Stimulated activated CD4-positive, alpha-beta T cell treated with anti-CD3 and anti-CD28 coated beads, TNF-alpha, amount 100 ng/mL, for 24 hours (primary cell): ENCODE results near the gene IL11RA.
"Not testable (repeated sequence)": the region's sequence is repeated elsewhere in the genome, so short reads cannot be mapped to it uniquely, and the experiment has no call there.

Source experiments
- DNase-seq, 3 experiments: peaks; one replicate each; pipeline ENCODE4 v3.0.0-alpha.2; 2020; ENCODE audit warnings: low read depth in 3 of 3

IL11RA gene

DNA sequence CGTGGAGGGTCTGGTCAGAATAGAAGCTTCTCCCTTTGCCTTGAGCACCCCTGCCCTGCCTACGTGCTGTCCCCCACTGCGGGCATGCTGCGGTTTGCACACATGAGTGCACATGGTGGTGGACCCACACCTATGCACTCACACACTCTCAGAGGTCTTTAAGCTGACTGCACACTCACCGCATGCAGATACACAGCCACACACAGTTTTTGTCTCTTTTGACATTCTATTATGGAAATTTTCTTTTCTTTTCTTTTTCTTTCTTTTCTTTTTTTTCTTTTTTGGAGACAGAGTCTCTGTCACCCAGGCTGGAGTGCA lies 22.5 kb upstream of the IL11RA start:
- no peak for DNase-seq

DNA sequence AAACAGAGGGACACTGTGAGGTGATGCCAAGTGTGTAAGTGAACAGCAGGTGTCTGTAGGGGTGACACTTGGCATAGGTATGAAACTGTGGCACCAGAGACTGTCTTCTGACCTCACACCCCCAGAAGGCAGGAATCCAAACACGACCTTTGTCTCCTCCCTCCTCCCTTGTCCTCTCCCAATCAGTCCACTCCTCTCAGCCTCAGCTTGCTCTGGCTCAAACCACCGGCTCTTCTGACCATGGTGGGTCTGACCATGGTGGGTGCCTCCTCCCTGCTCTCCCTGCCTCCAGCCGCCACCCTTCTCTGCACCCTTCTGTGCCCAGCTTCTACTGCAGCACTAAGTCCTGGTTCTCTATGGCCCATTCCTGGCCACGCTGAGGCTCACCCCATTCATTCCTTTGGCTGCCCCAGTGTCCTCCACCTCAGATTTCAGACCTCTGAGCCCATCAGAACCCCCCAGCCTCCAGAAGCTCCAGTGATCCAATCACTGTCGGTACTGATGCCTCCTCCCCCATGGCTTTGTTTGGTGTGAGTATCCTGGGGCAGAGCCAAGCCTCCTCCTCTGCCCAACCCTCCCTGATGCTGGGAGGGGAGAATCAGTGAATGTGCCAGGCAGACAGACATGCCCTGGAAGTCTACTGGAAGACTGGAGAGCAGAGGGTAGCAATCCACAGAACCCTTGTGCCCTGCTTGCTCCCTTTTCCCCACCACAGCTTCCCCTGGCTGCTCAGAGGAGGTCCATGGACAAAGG lies 21.4 kb upstream of the IL11RA start:
- no peak for DNase-seq

DNA sequence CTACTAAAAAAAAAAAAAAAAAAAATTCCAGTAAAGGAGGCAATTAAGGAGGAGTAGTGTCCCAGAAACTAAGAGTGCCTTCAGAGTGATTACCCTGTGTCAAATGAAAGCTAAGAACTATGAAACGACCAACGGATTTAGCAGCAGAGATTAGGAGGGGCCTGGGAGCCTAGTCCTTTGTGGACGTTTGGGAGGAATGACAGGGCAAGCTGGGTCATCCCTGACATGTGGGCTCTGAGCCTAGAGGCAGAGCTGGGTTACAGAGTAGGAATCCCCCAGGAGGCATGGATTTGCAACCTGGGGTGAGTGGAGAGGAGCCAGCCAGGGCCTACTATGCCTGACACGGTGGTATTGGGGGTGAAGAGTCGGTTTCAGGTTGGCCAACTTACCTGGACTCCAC lies 18.8 kb upstream of the IL11RA start:
- no peak for DNase-seq

DNA sequence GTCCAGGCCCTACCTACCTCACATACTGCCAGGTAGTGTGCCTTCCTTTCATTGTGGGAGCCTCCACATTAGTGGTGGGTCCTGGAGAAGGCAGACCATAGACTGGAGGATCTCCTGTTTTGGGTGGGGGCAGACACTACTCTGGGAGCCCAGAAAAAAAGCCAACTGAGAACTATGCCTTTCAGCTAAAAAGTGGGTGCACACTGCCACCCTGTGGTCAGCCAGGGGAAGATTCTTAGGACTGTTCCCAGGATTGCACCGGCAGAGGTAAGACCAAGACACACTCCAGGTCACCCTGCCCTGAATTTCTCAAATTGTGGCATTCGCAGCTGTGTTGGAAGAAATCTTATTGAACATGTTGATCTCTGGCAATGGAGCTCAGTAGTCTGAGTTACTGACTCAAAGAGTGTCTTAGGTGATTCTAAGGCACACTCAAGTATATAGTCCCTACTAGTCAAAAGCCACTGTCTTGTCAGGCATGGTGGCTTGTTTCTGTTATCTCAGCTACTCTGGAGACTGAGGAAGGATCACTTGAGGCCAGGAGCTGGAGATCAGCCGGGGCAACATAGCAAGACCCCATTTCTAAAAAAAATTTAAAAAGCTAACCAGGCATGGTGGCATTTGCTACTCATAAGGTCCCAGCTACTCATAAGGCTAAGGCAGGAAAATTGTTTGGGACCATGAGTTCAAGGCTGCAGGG lies 18.0 kb upstream of the IL11RA start:
- DNase-seq: peak in 2 of 3 experiments; percentile 54 to 65

DNA sequence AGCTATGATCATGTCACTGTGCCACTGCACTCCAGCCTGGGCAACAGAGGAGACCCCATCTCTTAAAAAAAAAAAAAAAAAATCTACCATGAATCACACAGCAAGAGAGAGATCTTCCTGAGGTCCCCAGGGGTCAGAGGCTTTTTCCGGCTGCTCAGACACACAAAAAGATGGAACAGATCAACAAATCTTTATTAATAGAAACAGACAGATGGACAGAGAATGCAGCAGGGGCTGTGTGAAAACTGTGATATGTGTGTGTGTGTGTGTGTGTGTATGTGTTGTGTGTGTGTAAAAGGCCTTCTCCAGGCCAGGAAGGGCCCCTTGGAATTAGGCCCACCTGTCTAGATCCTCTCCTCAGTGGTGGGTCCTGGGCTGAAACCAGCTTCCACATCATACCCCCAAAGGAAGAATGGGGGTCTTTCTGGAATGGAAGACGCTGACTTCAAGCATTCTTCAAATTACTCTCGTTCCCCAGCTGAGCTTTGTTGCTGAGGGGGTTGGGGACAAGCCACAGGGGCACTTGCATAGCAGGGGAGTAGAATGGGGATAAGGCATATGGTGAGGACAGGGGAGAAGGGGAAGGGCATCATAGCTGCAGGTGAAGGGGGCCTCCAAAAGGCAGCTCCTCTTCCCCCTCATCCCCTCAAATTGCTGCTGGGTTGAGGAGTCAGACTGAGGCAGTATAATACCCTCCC lies 17.3 kb upstream of the IL11RA start:
- DNase-seq: no peak

DNA sequence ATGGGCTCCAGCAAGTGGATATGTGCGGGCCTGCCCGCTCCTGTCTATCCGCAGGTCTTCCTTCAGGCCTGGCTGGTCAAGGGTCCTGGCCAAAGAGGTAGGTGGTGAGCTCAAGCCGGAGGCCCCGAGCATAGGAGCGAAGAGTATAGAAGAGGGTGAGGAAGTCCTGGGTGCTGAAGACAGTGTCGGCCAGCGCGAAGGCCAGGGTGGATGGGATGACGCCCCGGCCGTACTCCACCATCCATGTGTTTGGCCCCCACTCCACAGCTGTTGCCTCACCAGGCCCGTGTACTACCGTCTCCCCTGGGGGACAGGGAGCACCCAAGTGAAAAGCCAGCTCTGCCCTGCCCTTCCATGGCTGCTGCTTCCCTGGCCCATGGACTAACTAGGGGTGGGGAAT lies 16.4 kb upstream of the IL11RA start:
- no peak for DNase-seq

DNA sequence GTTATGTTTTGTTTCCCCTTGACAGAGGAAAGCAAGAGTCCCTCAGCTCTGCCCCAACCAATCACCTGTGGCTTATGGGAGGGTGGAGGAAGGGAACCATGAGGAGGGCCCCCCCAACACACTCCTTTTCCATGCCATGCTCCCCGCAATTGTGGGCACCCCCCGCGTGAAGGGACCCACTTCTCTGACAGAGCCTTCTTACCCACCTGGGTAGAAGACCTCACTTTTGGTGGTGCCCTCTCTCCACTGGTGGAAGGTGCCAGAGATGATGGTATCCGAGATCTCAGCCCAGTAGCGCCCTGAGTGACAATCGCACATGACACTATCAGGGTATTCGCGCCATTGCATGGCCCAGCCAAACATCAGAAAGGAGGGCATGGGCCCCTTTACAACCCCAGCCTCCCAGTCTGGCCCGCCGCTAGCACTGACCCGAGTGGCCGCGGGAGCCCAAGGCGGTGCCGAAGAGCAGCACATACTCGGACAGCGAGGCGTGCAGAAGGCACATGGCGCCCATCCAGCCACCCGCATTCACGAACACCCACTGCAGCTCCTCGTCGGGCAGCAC lies 15.1 kb upstream of the IL11RA start:
- DNase-seq: no peak

DNA sequence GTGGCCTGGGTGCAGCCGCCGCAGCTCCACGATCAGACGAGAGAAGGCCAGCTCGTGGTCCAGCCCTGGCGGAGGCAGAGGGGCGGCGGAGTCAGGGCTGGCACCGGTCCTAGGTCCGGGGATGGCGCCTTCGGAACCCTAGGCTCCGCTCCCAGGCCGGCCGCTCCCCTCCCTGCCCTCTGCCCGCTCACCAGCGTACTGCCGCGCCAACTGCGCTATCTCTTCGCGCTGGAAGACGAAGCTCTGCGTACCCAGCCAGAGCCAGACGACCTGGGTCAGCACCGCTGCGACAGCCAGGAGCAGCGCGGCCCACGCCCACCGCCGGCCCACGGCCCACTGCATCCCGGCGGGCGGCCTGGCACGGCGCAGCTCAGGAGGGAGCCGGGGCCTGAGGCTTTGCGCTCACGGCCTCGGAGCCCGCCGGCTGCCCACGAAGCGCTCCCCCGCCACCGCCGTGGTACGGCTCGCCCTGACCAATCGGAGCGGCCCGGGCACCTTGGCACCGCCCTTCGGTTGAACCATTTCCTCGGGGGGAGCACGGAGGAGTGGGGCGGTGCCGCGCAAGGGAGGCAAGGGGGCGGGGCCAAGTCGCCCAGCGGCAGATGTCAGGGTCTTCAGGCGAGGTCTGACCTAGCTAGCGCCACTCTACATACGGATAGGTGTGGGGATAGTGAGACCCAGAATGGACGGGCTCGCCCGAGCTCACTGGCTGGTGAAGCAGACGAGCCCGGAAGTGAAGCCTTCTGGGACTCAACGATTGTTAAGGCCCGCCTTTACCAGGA lies 14.4 kb upstream of the IL11RA start, which contains the start of gene SIGMAR1:
SIGMAR1 (minus strand) TSS at position 432 of the 782 bp plus-strand sequence; CDS start at position 342, 90 bp downstream.
- peak; percentile 85 to 93 (median 89) for DNase-seq

GRCh38 chr9:34638138-34638445 lies 13.9 kb upstream of the IL11RA start:
- no peak for DNase-seq

DNA sequence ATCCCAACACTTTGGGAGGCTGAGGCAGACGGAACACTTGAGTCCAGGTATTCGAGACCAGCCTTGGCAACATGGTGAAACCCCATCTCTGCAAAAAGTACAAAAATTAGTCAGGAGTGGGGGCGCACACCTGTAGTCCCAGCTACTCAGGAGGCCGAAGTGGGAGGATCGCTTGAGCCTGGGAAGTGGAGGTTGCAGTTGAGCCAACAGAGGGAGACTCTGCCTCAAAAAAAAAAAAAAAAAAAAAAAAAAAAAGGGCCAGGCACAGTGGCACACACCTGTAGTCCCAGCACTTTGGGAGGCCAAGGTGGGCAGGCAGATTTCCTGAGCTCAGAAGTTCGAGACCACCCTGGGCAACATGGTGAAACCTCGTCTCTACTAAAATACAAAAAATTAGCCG lies 12.7 kb upstream of the IL11RA start:
- DNase-seq: not testable (repeated sequence)

- no peak for DNase-seq
These were observed 9.3 kb upstream of the IL11RA start for GRCh38 chr9:34642679-34643078.

DNA sequence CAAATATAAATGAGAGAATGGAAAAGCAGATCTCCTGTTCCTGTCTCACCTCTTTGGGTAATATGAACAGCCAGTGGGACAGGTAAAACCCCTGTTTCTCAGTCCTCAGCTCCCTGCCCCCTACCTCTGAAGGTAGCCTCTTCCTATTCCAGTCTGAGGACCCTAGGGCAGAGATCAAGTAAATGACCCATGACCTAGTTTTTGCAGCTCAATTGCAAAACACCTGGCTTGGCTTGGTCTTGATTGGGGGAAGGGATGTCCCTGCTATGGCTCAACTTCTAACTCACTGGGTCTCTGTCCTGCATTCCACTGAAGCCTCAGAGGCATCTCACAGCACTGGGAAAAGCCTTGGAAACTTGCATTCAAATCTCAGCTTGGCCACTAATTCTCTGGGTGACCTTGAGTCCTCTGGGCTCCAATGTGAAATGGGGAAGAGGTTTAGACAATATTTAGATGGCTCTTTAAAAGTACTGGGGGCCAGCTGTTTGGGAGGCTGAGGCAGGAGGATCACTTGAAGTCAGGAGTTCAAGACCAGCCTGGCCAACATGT lies 7.1 kb upstream of the IL11RA start:
- DNase-seq: no peak

DNA sequence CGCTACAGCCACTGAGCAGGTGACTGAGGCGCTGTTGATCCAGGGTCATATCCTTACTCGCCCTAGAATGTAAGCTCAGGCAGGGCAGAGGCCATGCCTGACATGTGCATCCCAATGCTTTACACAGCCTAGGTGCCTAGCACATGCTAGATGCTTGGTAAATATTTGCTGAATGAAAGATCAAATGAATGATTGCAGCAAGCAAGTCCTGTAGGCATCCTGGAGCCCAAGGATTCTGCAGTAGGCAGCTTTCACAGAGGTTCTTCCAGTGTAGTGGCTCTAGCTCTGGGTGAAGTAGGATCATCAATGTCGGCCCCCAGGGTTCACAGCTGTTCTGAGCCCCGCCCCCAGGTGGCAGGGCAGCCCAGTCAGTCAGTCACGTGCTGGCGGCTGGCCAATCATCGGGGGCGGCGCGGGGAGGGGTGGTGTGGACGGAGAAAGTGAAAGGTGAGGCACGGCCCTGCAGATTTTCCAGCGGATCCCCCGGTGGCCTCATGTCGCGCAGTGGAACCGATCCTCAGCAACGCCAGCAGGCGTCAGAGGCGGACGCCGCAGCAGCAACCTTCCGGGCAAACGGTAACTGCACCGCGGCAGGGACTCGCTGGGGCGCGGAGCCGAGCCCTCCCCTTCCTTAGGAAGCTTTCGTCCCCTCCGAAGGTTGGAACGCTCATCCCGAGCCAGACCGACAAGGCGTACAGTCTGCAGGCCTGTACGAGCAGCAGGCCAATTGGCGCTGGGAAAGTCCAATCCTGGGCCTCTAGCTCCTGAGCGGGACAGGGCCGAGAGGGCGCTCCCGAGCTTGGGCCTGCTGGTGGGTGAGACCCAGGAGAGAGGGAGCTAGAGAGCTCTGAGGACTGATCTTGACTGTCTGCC lies 5.5 kb upstream of the IL11RA start, which contains the start of gene GALT:
GALT (plus strand) TSS at position 465 of the 873 bp plus-strand sequence; CDS start at position 495, 30 bp downstream.
- DNase-seq: peak; percentile 93 to 99 (median 96)

- no peak for DNase-seq
These were observed 4.9 kb upstream of the IL11RA start for GRCh38 chr9:34647084-34647403.

DNA sequence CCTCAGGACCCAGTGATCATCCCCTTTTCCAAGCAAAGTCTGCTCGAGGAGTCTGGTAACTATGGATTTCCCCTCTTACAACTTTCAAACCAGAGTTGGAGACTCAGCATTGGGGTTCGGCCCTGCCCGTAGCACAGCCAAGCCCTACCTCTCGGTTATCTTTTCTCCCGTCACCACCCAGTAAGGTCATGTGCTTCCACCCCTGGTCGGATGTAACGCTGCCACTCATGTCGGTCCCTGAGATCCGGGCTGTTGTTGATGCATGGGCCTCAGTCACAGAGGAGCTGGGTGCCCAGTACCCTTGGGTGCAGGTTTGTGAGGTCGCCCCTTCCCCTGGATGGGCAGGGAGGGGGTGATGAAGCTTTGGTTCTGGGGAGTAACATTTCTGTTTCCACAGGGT lies 4.3 kb upstream of the IL11RA start:
- DNase-seq: no peak

DNA sequence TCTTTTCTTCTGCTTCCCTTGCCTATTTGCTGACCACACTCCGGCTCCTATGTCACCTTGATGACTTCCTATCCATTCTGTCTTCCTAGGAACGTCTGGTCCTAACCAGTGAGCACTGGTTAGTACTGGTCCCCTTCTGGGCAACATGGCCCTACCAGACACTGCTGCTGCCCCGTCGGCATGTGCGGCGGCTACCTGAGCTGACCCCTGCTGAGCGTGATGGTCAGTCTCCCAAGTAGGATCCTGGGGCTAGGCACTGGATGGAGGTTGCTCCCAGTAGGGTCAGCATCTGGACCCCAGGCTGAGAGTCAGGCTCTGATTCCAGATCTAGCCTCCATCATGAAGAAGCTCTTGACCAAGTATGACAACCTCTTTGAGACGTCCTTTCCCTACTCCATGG lies 3.3 kb upstream of the IL11RA start:
- DNase-seq: no peak

DNA sequence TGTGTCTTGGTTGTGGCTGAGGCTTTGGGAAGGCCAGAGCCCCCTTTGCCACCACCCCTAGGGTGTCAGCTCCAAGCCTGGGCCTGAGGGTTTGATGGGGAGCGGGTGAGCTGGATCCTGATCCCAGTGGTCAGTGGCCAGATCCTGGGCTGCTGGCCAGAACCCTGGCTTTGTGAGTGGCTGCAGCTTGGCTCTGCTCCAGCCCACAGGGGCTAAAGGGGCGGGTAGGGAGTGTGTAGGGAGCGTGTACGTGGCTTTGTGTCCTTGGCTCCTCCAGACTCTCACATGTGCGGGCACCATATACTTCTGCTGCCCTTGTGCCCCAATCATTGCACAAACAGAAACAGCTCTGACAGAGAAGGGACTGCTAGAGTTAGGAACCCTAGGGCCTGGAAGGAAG lies 1.2 kb upstream of the IL11RA start:
- DNase-seq: no peak

- no peak for DNase-seq
These were observed 664 bp upstream of the IL11RA start for GRCh38 chr9:34651321-34651720.

GRCh38 chr9:34652602-34653000 lies 616 bp downstream of the IL11RA start:
- no peak for DNase-seq
